Stimulated activated CD4-positive, alpha-beta T cell treated with anti-CD3 and anti-CD28 coated beads, TNF-alpha, amount 100 ng/mL, for 48 hours (primary cell): Measurements from ENCODE around the gene KCNJ5.
"Not testable (repeated sequence)": the region's sequence is repeated elsewhere in the genome, so short reads cannot be mapped to it uniquely, and the experiment has no call there.

ENCODE experiments used
- DNase-seq, 3 donors: peaks; one replicate each; pipeline ENCODE4 v3.0.0-alpha.2; 2020; ENCODE audit warnings: low read depth in 3 of 3

The KCNJ5 gene

GRCh38 chr11:128913806-128914205 is 22.6 kb downstream of the KCNJ5 start:
- DNase-seq: no peak

- DNase-seq: no peak
Measured at GRCh38 chr11:128914216-128915148, 23.3 kb downstream of the KCNJ5 start.

- no peak for DNase-seq
Measured at GRCh38 chr11:128915149-128915521, 24.0 kb downstream of the KCNJ5 start.

- DNase-seq: no peak
Measured at GRCh38 chr11:128916037-128916572, 24.9 kb downstream of the KCNJ5 start.

- DNase-seq: no peak
Measured at GRCh38 chr11:128916681-128917080, 25.5 kb downstream of the KCNJ5 start.

GRCh38 chr11:128917144-128917724 is 26.1 kb downstream of the KCNJ5 start:
- DNase-seq: no peak

- DNase-seq: no peak
Measured at GRCh38 chr11:128919216-128919615, 28.1 kb downstream of the KCNJ5 start.

- not testable (repeated sequence) for DNase-seq
Measured at GRCh38 chr11:128919635-128920034, 28.5 kb downstream of the KCNJ5 start.

- no peak for DNase-seq
Measured at GRCh38 chr11:128920666-128921065, 29.5 kb downstream of the KCNJ5 start.

- DNase-seq: no peak
Measured at GRCh38 chr11:128921793-128922192, 30.6 kb downstream of the KCNJ5 start.

- no peak for DNase-seq
Measured at GRCh38 chr11:128924104-128924503, 32.9 kb downstream of the KCNJ5 start.

GRCh38 chr11:128924510-128925249 is 33.5 kb downstream of the KCNJ5 start:
- DNase-seq: no peak

GRCh38 chr11:128925250-128925600 is 34.1 kb downstream of the KCNJ5 start:
- DNase-seq: no peak

GRCh38 chr11:128926000-128926399 is 34.8 kb downstream of the KCNJ5 start:
- no peak for DNase-seq

- no peak for DNase-seq
Measured at GRCh38 chr11:128926437-128927107, 35.4 kb downstream of the KCNJ5 start.

GRCh38 chr11:128927108-128927461 is 35.9 kb downstream of the KCNJ5 start:
- no peak for DNase-seq

GRCh38 chr11:128927683-128928336 is 36.7 kb downstream of the KCNJ5 start:
- no peak for DNase-seq

- no peak for DNase-seq
Measured at GRCh38 chr11:128928400-128928799, 37.2 kb downstream of the KCNJ5 start.

GRCh38 chr11:128929468-128929867 is 38.3 kb downstream of the KCNJ5 start:
- no peak for DNase-seq

- DNase-seq: no peak
Measured at GRCh38 chr11:128929991-128930390, 38.8 kb downstream of the KCNJ5 start.

GRCh38 chr11:128931066-128931465 is 39.9 kb downstream of the KCNJ5 start:
- DNase-seq: no peak
